Right atrium auricular region (tissue), 2 donors: ENCODE measurements around the gene FAM89A. TPM values are rescaled to one million over a fixed set of nuclear protein-coding genes. Genes with fewer than 3 reads are reported as not detected.

Source experiments
- DNase-seq: peaks from one replicate; pipeline ENCODE4 v3.0.0-alpha.2; 2019; ENCODE audit warnings: low spot score
- H3K27ac ChIP-seq, 2 donors: fragments of 200-600 bp; sonication (generic); 1 replicate in 1 of 2; 2 replicates in 1 of 2; pipeline ENCODE4 v1.5.1; 2016 to 2019
- H3K27me3 ChIP-seq, 2 donors: fragments of 200-600 bp; sonication (generic); one replicate each; pipeline versions ENCODE4 v1.5.1 to v1.6.0; 2017 to 2019
- H3K36me3 ChIP-seq: fragments of 200-600 bp; sonication (generic); one replicate; pipeline ENCODE4 v1.5.1; 2016
- H3K4me1 ChIP-seq, 2 donors: fragments of 200-600 bp; sonication (generic); one replicate each; pipeline versions ENCODE4 v1.5.1 to v1.6.0; 2017 to 2019
- H3K4me3 ChIP-seq, 2 donors: fragments of 200-600 bp; sonication (generic); 1 replicate in 1 of 2; 2 replicates in 1 of 2; pipeline ENCODE4 v1.5.1; 2017 to 2019; ENCODE audit warnings: mild to moderate bottlenecking in 1 of 2, moderate library complexity in 1 of 2
- H3K9me3 ChIP-seq, 2 donors: fragments of 200-600 bp; sonication (generic); one replicate each; pipeline ENCODE4 v1.5.1; 2019
- total RNA-seq, 2 donors: library from RNA; depleted of rRNA; stranded (reverse); fragments of >200 nt; gene quantifications; one replicate each; pipeline ENCODE4 v1.1.0, GENCODE V29; 2016
- TF ChIP-seq, protein P1 (sequence below), 2 donors: fragments of 200-600 bp; sonication (generic); IDR thresholded peaks; one replicate each; pipeline ENCODE4 v1.5.1; 2019; ENCODE audit warnings: antibody characterized with exemption in 2 of 2

Gene FAM89A
- total RNA-seq, 2 donors from 2014 or later: 6.4 to 11.2 TPM

DNA sequence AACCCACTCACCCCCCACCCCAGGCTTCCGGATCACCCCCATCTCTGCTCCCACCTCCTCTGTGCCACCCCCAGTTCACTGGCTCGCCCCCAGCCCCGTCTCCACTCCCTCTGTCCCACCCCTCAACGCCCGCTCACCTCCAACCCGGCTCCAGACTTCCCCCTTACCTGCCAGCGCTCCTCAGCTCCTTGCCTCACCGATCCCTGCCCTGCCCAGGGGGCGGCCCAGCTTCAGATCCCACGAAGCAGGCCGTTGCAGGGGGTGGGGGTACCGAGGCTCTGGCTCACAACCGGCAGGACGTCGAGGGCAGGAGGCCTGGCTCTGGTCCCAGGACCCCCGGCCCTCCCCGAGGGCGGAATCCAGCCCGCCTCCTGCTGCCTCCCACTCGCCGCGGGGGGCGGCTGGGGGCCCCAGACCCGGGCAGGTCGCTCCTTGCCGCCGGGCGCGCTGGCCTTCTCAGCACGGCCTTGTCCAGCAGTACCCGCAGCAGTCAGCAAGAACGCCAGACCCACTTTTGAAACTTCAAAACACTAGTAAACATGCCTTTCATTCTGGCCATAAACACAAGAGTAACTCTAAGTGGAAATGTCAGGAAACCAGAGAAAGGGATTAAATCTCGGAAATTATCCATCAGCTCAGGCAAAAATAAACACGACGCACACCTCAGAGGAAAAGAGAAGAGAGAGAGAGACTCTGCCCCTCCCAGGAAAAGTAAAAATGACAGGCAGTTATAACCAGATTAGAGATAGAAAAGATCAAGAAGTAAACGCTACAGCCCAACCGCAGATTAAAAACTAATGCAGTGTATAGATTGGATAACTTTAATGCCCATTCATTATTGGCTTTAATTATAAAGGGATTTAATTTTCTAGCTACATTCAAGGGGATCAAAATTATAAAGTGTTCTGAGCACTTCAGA lies 1.0 kb upstream of the FAM89A start:
- H3K27me3 ChIP-seq: no peaks in the 10 kb centered on the region
- H3K36me3 ChIP-seq: no peaks in the 10 kb centered on the region
- H3K4me3 ChIP-seq: peak overlapping the region; percentile 70 to 75
- peaks cover 0 to 5% of the 10 kb centered on the region in 2 donors for H3K9me3 ChIP-seq
- peaks cover 0 to 22% of the 10 kb centered on the region in 2 donors for H3K4me1 ChIP-seq
- H3K27ac ChIP-seq: peak overlapping the region in 1 of 2 donors; percentile 62
- DNase-seq: no peak
- TF ChIP-seq, protein P1, sequence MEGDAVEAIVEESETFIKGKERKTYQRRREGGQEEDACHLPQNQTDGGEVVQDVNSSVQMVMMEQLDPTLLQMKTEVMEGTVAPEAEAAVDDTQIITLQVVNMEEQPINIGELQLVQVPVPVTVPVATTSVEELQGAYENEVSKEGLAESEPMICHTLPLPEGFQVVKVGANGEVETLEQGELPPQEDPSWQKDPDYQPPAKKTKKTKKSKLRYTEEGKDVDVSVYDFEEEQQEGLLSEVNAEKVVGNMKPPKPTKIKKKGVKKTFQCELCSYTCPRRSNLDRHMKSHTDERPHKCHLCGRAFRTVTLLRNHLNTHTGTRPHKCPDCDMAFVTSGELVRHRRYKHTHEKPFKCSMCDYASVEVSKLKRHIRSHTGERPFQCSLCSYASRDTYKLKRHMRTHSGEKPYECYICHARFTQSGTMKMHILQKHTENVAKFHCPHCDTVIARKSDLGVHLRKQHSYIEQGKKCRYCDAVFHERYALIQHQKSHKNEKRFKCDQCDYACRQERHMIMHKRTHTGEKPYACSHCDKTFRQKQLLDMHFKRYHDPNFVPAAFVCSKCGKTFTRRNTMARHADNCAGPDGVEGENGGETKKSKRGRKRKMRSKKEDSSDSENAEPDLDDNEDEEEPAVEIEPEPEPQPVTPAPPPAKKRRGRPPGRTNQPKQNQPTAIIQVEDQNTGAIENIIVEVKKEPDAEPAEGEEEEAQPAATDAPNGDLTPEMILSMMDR (IDR thresholded peaks at IDR 0.05): no peak

DNA sequence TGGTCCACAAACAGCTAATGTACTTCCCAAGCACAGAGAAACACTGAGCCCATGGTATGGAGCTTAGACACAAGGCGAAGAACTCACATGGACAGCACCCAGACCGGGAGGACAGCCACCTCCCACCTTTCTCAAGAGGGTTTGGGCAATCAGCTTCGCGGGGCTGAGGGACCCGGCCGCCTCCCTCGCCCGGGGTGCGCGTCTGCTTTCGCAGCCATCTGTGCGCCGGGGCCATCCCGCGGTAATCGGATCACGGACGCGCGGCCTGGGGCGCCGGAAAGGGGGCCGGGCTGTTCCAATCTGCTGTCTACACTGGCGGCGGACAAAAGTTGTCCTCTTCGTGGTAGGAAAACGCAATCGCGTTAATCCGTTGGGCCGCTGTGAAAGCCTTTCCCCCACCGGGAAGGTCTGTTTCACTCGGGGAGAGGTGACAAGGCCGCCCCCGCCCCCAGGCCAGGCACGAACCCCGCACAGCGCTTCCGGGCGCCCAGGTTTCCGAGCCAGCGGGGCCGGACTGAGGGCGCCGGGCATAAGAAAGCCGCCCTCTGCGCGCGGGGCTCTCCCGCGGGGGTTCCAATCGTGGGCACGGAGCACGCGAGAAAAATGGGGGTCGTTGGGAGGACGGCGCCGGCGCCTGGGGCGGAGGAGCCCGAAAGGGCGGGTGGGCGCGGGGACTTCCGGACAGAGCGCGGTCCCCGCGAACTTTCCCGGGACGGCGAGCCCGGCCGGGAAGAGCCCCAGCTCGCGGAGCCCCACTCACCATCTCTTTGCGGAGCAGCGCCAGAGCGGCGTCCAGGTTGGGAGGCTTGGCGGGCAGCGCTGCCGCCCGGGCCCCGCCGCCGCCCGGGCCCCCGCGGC lies 664 bp downstream of the FAM89A start:
- Histone ChIP-seq H3K9me3 (peaks cover 0 to 2% of the 10 kb centered on the region in 2 donors), H3K27me3 (no peaks in the 10 kb centered on the region), H3K27ac (peak overlapping the region; percentile 50 to 55), H3K36me3 (no peaks in the 10 kb centered on the region), H3K4me3 (peak overlapping the region; percentile 70 to 75), H3K4me1 (peaks cover 0 to 22% of the 10 kb centered on the region in 2 donors)
- no peak for DNase-seq
- TF ChIP-seq, protein P1 (IDR thresholded peaks at IDR 0.05): no peak

DNA sequence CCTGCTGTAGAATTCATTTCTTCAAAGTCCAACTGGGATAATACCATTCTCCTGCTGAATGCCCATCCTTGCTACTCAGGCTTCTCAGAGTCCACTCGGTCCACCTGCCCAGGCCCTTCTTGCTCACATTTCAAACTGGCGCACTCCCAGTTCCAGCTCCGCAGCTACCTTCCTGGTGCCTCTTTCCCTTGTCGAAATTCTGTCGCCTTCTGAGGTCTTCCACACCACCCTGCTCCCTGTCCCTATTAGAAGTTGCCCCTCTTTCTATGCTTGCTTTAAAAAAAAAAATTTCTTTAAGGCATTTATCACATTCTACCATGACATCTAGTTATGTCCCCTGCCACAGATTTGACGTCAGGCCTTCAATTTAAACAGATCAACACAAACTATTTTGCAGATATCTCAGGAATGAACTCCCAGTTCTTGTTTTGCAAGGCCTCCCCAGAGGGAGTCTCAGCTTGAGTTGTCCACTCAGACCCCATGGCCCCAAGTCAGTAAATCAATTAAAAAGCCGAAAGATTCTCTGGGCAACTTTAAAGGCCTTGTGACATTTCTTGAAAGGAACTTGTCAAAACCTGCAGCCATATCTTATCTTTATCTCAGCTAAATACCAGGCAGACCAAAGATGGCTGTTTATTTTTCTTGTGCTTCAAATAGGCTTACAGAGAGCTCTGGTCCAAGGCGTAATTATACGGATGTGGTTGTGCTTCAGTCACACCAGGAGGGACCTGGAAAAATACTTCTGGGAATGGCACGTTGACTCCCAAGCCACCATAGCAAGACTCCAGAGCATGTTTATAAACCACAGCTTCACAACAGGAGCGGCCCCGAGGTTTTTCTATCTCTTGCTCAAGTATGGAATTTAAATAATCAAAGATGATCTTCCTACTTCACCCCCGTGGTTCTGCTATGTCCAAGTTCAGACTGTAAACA lies 2.2 kb downstream of the FAM89A start:
- no peaks in the 10 kb centered on the region for H3K9me3 ChIP-seq
- TF ChIP-seq, protein P1 (IDR thresholded peaks at IDR 0.05): no peak
- DNase-seq: no peak
- no peaks in the 10 kb centered on the region for H3K36me3 ChIP-seq
- H3K4me1 ChIP-seq: peaks cover 0 to 22% of the 10 kb centered on the region in 2 donors
- H3K27me3 ChIP-seq: no peaks in the 10 kb centered on the region
- H3K27ac ChIP-seq: no peak overlapping the region
- H3K4me3 ChIP-seq: no peak overlapping the region

DNA sequence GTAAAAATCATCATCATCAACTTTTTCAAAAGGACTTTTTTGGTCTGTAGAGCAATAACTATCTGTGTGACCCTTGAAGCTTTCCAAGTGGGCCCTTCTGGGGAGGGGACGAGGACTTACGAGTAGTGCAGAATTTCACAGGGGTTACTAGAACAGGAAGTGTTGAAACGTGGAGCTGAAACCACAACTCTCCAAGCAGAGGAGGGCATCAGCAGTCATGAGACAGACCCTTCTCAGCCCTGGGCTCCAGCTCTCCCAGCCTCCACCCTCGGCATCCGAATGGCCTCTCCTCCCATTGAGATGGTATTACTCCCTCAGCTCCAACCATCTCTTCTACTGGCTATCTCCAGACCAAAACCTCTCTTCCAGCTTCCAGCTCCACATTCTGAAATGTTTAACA lies 3.6 kb downstream of the FAM89A start:
- no peak for DNase-seq
- Histone ChIP-seq H3K27me3 (no peaks in the 10 kb centered on the region), H3K4me3 (no peak overlapping the region), H3K4me1 (peaks cover 0 to 21% of the 10 kb centered on the region in 2 donors), H3K36me3 (no peaks in the 10 kb centered on the region), H3K9me3 (no peaks in the 10 kb centered on the region), H3K27ac (no peak overlapping the region)
- TF ChIP-seq, protein P1 (IDR thresholded peaks at IDR 0.05): no peak

DNA sequence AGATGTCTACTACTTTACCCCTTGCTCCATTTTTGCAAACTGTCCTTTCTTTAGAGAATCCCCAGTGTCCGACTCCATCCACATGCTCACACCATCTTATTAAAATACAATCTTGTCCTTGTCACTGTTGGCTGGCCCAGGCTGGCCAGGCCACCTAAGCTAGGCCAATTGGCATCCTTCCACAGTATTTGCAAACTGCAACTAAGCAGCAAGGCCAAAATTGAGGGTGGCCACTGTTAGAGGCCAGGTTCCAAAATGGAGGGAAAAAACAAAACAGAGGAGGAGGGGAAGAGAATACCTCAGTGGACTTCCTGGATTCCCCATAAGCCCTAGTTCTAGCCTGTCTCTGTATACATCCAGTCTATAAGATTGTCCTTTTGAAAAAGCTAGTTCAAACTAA lies 4.3 kb downstream of the FAM89A start:
- Histone ChIP-seq H3K4me1 (peaks cover 0 to 15% of the 10 kb centered on the region in 2 donors), H3K27me3 (no peaks in the 10 kb centered on the region), H3K9me3 (no peaks in the 10 kb centered on the region), H3K4me3 (no peak overlapping the region), H3K36me3 (no peaks in the 10 kb centered on the region), H3K27ac (no peak overlapping the region)
- no peak for DNase-seq
- TF ChIP-seq, protein P1 (IDR thresholded peaks at IDR 0.05): no peak
